ENCODE results near the gene RPS19. TPM values are rescaled to one million over a fixed set of nuclear protein-coding genes. Genes with fewer than 3 reads are reported as not detected.

The RPS19 gene
- total RNA-seq, 1 experiment from 2014 or later, result 1,349 TPM

GRCh38 chr19:41837981-41838708, 21.9 kb upstream of the RPS19 start:
- intact Hi-C loops (cut with micrococcal nuclease; ENCODE audit: unreplicated experiment) (no loop called here), in situ Hi-C loops (cut with HindIII; ENCODE audit: low pct_unique_long_range_greater_than_20kb, low sequenced_read_pairs) (no loop called here)
- H3K9me3 ChIP-seq (ENCODE audit: control insufficient read depth, insufficient read depth, low read depth, low read length), result no peaks in the 10 kb centered on the region
- ATAC-seq, result no peak
- DNase-seq (ENCODE audit: low read depth, low spot score), result no peak
- H3K27ac ChIP-seq (ENCODE audit: low read length), result no peak overlapping the region
- H3K4me1 ChIP-seq (ENCODE audit: control insufficient read depth, insufficient read depth, low read length), result no peaks in the 10 kb centered on the region
- H3K4me3 ChIP-seq (ENCODE audit: low read depth in 2 of 2, low read length in 2 of 2), result no peak overlapping the region
- ChIA-PET CTCF (no interaction called here), POLR2A (no interaction called here)
- no peaks in the 10 kb centered on the region for H3K36me3 ChIP-seq (ENCODE audit: control insufficient read depth, insufficient read depth, low read length)
- no peaks in the 10 kb centered on the region for H3K27me3 ChIP-seq (ENCODE audit: control insufficient read depth, insufficient read depth, low read length)
- TF ChIP-seq POLR2AphosphoS5 (IDR thresholded peaks at IDR 0.05; ENCODE audit: low read depth, low read length), result no peak
- no peak for TF ChIP-seq SIN3A (IDR thresholded peaks at IDR 0.05; ENCODE audit: borderline replicate concordance, insufficient read depth, low read depth, low read length)
- no peak for TF ChIP-seq TCF7L2 (IDR thresholded peaks at IDR 0.05; ENCODE audit: low read depth, low read length)
- TF ChIP-seq REST (IDR thresholded peaks at IDR 0.05; ENCODE audit: insufficient read depth in 1 of 2, low read depth in 2 of 2, low read length in 1 of 2), result no peak
- no peak for TF ChIP-seq CTCF (IDR thresholded peaks at IDR 0.05)
- no TSS peak for BruUV-seq (replicated peaks)

- Histone ChIP-seq H3K36me3 (ENCODE audit: control insufficient read depth, insufficient read depth, low read length) (no peaks in the 10 kb centered on the region), H3K4me3 (ENCODE audit: low read depth in 2 of 2, low read length in 2 of 2) (no peak overlapping the region), H3K4me1 (ENCODE audit: control insufficient read depth, insufficient read depth, low read length) (no peaks in the 10 kb centered on the region), H3K27me3 (ENCODE audit: control insufficient read depth, insufficient read depth, low read length) (no peaks in the 10 kb centered on the region), H3K9me3 (ENCODE audit: control insufficient read depth, insufficient read depth, low read depth, low read length) (no peaks in the 10 kb centered on the region), H3K27ac (ENCODE audit: low read length) (no peak overlapping the region)
- POLR2A ChIA-PET, result no interaction called here
- DNase-seq (ENCODE audit: low read depth, low spot score) (no peak), ATAC-seq (no peak)
- intact Hi-C loops (cut with micrococcal nuclease; ENCODE audit: unreplicated experiment) (no loop called here), in situ Hi-C loops (cut with HindIII; ENCODE audit: low pct_unique_long_range_greater_than_20kb, low sequenced_read_pairs) (no loop called here)
- no TSS peak for BruUV-seq (replicated peaks)
- TF ChIP-seq TCF7L2 (IDR thresholded peaks at IDR 0.05; ENCODE audit: low read depth, low read length) (no peak), CTCF (IDR thresholded peaks at IDR 0.05) (no peak), REST (IDR thresholded peaks at IDR 0.05; ENCODE audit: insufficient read depth in 1 of 2, low read depth in 2 of 2, low read length in 1 of 2) (no peak), SIN3A (IDR thresholded peaks at IDR 0.05; ENCODE audit: borderline replicate concordance, insufficient read depth, low read depth, low read length) (no peak), POLR2AphosphoS5 (IDR thresholded peaks at IDR 0.05; ENCODE audit: low read depth, low read length) (no peak)
- CTCF ChIA-PET, result interaction anchor here (0.6 kb wide), 1 partner anchor 18 kb away, joined by 4 read pairs; no protein-coding TSS in a partner anchor
Measured at GRCh38 chr19:41839211-41839610, 20.8 kb upstream of the RPS19 start.
